GM20431 (cell line): ENCODE results near the gene RHBDL2.

Experiments
- in situ Hi-C: fragments of 300-500 bp; cut with MseI, MboI; formaldehyde crosslinking; loops from one replicate; pipeline ENCODE4 v1.15.0; 2020; ENCODE audit warnings: low sequenced_read_pairs; ENCODE audit not compliant: unreplicated experiment

Gene RHBDL2

DNA sequence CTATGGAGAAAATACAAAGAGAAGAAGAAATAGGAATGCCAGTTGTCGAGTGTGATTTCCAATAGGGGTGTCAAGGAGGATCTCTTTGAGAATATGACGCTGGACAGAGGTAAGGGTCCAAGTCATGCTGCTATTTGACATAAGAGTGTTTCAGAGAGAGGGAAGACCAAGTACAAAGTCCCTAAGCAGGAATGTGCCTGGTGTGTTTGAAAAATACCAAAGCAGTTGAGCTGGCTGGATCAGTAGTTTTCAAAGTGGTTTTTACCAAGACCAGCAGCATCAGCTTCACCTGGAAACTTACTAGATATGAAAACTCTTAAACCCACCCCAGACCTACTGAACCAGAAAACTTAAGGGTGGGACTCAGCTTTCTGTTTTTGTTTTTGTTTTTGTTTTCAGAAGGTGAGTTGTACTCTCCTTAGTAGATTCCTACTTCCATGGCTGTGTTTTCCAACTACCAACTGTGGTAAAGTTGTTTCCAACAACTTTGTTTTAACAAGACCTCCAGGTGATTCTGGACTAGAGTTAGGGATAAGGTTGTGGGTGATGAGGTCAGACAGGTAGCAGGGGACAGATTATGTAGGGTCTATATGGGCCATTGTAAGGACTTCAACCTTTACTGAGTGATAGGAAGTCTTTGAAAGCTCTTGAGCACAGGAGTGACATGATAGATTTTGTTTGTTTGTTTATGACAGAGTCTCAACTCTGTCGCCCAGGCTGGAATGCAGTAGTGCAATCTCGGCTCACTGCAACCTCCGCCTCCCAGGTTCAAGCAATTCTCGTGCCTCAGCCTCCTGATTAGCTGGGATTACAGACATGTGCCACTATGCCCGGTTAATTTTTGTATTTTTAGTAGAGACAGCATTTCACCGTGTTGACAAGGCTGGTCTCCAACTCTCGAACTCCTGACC is 53.0 kb downstream of the RHBDL2 start:
- in situ Hi-C loops: no loop called here

DNA sequence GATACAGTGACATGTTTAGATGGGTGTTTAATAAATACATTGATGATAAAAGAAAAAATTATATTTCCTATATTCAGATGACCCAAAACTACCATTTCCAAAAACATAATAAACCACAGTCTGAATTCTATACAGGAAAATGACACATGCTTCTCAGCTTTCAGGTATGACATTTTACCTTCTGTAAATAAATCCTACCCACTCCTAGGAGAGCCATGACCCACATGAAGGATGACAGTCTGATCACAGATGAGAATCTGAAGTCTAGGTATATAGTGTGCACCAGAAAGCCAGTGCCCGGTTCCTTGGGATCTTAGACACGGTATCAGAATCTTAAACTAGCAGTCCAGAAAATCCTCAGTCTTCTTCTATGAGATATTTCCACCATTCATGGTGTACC is 56.5 kb downstream of the RHBDL2 start:
- in situ Hi-C loops: no loop called here

- in situ Hi-C loops: no loop called here
Observed at GRCh38 chr1:38881487-38881886, 60.1 kb downstream of the RHBDL2 start, which contains the start of gene GJA9. Gene GJA9, minus strand, starts transcription at chr1:38881587. Its CDS starts 5,489 bp downstream, at chr1:38876098.

DNA sequence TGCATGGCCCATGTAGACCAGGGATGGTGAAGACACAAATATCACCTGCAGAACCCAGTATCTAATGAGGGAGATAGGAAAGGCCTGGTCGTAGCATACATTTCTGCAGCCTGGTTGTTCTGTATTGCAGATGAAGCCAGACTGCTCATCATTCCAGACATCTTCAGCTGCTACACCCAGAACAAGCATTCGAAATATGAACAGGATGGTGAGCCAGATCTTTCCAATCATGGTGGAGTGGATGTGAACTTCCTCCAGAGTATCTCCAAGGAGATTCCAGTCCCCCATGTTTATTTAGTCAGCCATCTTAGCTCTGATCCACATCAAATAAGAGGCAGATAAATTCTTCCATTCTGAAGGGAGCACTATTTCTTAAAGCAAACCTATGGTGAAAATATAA is 65.8 kb downstream of the RHBDL2 start:
- in situ Hi-C loops: no loop called here

- in situ Hi-C loops: no loop called here
Observed at GRCh38 chr1:38873027-38873969, 68.3 kb downstream of the RHBDL2 start, which contains the start of gene MYCBP. Gene MYCBP, minus strand, starts transcription at chr1:38873348. Its CDS starts 43 bp downstream, at chr1:38873305.

- in situ Hi-C loops: no loop called here
Observed at GRCh38 chr1:38872401-38873026, 69.1 kb downstream of the RHBDL2 start.

DNA sequence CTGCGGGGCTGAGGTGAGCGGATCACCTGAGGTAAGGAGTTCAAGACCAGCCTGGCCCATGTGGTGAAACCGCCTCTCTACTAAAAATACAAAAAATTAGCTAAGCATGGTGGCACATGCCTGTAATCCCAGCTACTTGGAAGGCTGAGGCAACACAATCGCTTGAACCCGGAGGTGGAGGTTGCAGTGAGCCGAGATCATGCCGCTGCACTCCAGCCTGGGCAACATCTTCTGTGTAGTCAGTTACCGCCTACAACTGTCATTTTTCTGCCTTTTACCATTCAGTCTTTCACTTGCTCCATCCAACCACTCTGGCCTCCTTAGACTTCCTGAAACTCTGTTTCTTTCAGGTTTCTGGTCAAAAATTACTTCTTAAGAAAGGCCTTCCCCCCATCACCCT is 70.6 kb downstream of the RHBDL2 start:
- in situ Hi-C loops: no loop called here

- in situ Hi-C loops: no loop called here
Observed at GRCh38 chr1:38867208-38867607, 74.4 kb downstream of the RHBDL2 start.

- in situ Hi-C loops: no loop called here
Observed at GRCh38 chr1:38865112-38865715, 76.4 kb downstream of the RHBDL2 start.

- in situ Hi-C loops: no loop called here
Observed at GRCh38 chr1:38860454-38860795, 81.2 kb downstream of the RHBDL2 start.

DNA sequence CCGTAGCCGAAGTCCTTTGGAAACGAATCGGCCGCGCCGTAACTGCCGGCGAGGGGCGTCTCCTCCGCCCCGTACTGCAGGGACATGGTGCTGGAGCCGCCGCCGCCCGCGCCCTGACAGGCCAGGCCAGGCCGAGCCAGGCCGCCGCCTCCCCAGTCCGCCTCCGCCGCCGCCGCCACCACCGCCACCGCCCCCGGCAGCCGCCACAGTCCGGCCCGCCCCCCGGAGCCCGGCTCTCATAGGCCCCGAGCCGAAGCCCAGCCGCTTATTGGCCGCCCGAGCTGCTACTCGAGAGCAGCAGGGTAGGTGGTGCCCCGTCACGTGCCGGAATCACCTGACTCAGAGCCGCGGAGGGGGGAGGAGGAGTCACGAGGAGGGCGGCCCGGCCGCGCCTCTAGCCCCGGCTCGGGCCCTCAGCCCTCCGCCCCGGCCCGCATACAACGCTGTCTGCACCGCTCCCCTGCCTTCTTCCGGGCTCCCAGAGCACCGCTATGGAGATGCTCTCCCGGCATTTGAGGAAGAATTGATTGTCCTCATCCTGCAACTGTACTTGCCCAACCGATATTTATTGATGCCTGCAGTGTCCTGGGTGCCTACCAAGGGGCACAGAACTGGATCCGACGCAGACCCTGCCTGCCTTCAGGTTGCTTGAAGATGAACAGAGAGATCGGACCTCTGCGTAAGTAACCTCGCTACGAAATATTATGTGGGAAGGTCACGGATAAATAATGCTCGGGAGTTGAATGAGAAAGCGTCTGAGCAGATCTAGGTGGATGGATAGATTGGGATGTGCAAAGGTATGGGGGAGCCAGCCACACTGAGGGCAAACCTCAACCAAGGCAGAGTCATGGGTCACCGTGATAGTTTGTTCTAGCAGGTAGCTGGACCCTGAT is 81.8 kb downstream of the RHBDL2 start, which contains the start of gene RRAGC:
Gene RRAGC, minus strand, starts transcription at position 212 of the 893 bp plus-strand sequence. Its CDS starts 126 bp downstream, at position 86.
- in situ Hi-C loops: no loop called here

GRCh38 chr1:38858833-38859560 is 82.6 kb downstream of the RHBDL2 start:
- in situ Hi-C loops: no loop called here

GRCh38 chr1:38852780-38853179 is 88.8 kb downstream of the RHBDL2 start:
- in situ Hi-C loops: no loop called here

GRCh38 chr1:38848071-38848470 is 93.6 kb downstream of the RHBDL2 start:
- in situ Hi-C loops: loop anchor here (25.0 kb wide), 1 partner anchor 836 kb away; the partner anchor contains the start of genes FHL3 and UTP11

- in situ Hi-C loops: loop anchor here (25.0 kb wide), 1 partner anchor 834 kb away; the partner anchor contains the start of genes FHL3 and UTP11
Observed at GRCh38 chr1:38846210-38846609, 95.4 kb downstream of the RHBDL2 start.

DNA sequence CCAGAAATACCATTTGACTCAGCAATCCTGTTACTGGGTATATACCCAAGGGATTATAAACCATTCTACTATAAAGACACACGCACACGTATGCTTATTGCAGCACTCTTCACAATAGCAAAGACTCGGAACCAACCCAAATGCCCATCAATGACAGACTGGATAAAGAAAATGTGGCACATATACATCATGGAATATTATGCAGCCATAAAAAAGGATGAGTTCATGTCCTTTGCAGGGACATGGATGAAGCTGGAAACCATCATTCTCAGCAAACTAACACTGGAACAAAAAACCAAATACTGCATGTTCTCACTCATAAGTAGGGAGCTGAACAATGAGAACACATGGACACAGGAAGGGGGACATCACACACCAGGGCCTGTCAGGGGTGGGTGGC is 96.5 kb downstream of the RHBDL2 start:
- in situ Hi-C loops: loop anchor here (25.0 kb wide), 1 partner anchor 833 kb away; the partner anchor contains the start of genes FHL3 and UTP11

DNA sequence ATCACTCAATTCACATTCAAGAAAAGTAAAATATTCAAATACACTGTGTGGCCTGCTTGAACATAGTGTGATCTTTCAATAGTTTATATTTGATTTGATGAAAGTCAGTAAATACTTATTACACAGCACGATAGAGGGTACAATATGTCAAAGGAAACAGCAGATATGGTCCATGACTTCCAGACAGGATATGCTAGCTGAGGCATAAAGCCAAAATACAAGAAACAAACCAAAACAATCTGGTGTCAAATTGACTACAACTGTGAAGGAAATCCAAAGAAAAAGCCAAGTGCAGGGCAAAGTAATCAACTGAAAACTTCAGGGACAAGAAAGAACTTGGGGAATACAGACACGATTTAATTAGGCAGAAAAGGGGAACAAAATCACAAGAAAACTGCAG is 101.3 kb downstream of the RHBDL2 start:
- in situ Hi-C loops: loop anchor here (25.0 kb wide), 1 partner anchor 828 kb away; the partner anchor contains the start of genes FHL3 and UTP11

DNA sequence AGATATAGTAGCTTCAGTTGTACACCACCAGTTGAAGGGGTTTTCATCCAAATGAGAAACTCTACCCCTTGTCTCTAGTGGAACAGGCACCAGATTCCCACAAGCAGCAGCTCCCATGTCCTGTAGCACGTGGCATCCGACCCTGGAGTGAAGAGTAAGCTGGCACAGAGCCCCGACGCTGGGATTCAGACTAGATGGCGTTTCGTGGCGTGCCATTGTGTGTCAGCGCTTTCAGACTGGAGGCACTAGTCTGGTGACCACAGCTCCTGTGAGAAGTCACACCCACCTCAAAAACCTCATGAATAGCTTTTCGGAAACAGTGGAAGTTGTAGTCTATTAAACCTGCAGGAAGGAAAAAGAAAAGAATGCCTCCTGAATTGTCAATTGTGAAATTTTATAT is 102.3 kb downstream of the RHBDL2 start:
- in situ Hi-C loops: loop anchor here (25.0 kb wide), 1 partner anchor 827 kb away; the partner anchor contains the start of genes FHL3 and UTP11
